Fibroblast of skin of right quadriceps (primary cell): Measurements from ENCODE around the gene GGT5.
A peak's percentile ranks its signal among the peaks of the same experiment; 100 is the strongest.

Source experiments
- DNase-seq: peaks from one replicate; pipeline ENCODE4 v3.0.0-alpha.2; 2013

GGT5 gene

GRCh38 chr22:24181996-24182899 is 62.6 kb downstream of the GGT5 start:
- no peak for DNase-seq

- DNase-seq, result no peak
These were observed 63.5 kb downstream of the GGT5 start, which contains the start of gene SUSD2 for GRCh38 chr22:24181088-24181995. TSS of gene SUSD2 (plus strand) at chr22:24181487. CDS start at chr22:24181520, 33 bp downstream.

DNA sequence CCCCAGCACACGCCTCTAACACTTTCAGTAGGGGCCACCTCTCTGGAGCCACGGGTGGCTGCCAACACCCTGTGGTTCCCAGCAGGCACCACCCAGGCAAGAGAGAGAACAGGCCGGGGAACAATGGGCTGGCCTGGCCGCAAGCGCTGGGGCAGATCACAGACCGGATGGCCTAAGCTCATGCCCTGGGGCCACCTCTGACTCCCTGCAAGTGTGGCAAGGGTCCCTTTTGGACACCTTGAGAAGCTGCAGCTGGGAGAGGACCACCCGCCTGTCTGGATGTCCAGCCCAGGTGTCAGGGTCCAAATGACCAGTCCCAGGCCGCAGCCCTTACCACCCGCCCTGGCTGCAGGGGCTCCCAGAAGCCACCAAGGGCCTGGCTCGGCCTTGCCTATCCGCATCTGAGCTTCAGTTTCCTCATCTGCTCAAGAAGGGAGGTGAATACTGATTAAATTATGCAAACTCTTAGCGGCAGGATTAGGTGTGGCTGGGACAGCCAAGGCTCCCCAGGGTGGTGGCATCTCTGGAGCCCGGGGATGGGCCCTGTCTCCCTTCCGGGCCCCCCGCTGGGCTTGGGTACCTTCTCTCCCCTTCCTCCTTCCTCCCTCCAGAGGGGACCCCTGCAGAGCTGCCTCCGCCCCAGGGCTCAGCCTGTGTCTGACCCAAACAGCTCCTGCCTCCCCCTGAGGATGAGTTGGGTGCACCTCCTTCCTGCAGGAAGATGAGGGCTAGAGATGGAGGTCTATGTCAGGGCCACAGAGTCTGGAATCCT is 64.4 kb downstream of the GGT5 start:
- DNase-seq, result no peak

DNA sequence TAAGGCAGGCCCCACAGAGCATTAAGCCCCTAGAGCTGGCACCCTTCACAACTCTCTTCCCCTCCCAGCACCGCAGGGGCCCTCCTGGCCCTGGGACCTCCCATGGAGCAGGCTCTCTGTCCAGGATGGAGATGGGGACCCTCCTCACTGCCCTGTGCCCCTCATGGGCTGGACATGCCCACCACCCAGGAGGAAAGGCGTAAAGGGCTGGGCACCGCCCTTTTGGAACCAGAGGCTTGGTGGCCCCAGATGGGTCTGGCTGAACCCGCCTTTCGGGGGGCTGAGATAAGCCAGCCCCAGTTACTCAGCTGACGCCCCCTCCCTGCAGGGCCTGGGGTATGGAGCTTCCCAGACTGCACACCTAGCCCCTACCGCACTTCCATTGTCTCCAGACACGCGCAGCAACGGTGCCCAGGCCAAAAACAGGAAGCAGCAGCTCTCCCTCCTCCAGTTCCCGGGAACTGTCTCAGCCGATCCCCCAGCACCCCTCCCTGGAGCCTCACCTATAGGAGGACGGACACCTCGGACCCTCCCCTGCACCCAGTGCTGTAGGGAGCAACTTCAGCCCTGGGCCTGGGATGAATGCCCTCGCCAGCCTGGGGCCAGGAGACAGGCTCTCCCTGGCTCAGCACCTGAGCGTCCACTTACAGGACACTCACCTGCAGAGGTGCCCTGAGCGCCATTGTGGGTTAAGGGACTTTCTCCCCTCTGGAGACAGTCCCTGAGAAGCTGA is 65.2 kb downstream of the GGT5 start:
- no peak for DNase-seq

GRCh38 chr22:24178502-24179440 is 66.1 kb downstream of the GGT5 start:
- no peak for DNase-seq

DNA sequence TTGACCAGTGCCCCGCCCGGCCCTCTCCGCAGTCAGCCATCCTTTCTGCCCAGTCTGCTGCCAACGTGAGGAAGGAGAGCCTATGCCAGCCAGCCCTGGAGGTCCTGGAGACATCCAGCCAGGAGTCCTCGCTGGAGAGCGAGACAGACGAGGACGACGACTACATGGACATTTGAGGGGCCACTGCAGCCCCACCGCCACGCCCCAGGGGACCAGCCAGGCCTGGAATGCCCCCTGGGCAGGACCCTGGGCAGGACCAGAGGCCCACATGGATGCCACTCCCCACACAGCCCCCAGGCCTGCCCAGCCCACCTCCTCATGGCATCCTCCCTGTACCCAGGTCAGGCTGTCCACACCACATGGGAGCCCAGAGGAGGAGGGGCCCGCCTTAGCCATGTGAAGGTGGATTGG is 66.9 kb downstream of the GGT5 start:
- no peak for DNase-seq

GRCh38 chr22:24177456-24177855 is 67.4 kb downstream of the GGT5 start:
- DNase-seq, result no peak

DNA sequence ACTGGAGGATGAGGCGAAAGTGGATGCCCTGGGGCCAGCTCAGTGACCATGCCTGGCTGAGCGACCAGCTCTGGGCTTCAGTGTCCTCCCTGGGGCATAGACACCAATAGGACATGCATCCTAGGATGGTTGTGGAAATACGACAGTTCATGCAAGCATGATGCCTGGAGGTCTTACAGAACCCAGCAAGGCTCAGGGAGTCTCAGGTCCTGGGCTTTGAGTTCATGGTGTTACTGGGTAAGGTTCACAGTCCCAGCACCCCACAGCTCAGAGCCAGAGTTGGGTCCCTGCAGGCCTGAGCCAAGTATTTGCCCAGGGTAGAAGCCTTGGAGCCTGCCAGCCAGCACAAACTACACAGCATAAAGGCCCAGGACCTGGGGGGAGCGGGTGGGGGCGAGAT is 67.8 kb downstream of the GGT5 start:
- DNase-seq, result no peak

GRCh38 chr22:24176630-24177029 is 68.3 kb downstream of the GGT5 start:
- DNase-seq, result no peak

DNA sequence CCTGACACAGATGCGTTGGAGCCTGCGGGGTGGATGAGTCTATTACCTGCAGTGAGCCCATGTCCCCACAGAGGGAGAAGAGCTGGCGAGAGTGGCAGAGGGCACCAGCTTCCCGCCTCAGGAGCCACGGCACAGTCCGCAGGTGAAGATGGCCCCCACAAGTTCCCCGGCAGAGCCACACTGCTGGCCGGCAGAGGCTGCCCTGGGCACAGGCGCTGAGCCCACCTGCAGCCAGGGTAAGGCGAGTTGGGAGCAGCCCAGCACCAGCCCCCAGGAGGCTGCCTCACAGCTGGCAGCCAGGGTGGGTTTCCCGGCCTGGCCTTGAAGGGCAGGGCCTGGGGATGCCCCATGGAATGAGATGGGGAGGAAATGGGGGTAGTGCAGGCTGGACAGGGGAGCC is 68.8 kb downstream of the GGT5 start:
- no peak for DNase-seq

- peak; percentile 61 for DNase-seq
These were observed 69.6 kb downstream of the GGT5 start for GRCh38 chr22:24175160-24175808.

- no peak for DNase-seq
These were observed 73.1 kb downstream of the GGT5 start for GRCh38 chr22:24171822-24172221.

GRCh38 chr22:24170632-24171031 is 74.2 kb downstream of the GGT5 start:
- no peak for DNase-seq

GRCh38 chr22:24170188-24170587 is 74.7 kb downstream of the GGT5 start:
- no peak for DNase-seq
